Tibial nerve (tissue), 4 donors: ENCODE results near the gene DNTT.

Experiments used
- CTCF ChIP-seq, 5 experiments: fragments of 200-600 bp in 3 of 5; fragments of 450-650 bp in 2 of 5; sonication (generic) in 3 of 5; IDR thresholded peaks; one replicate each; pipeline ENCODE4 v1.5.1; 2016 to 2019; ENCODE audit warnings: antibody characterized with exemption in 5 of 5, mild to moderate bottlenecking in 3 of 5, moderate library complexity in 2 of 5
- EP300 ChIP-seq, 2 donors: sonication (generic); formaldehyde crosslinking; IDR thresholded peaks; one replicate each; pipeline ENCODE4 v1.6.1; 2017; ENCODE audit warnings: antibody characterized with exemption in 2 of 2, mild to moderate bottlenecking in 1 of 2
- POLR2A ChIP-seq, 2 donors: fragments of 450-650 bp; IDR thresholded peaks; one replicate each; pipeline ENCODE4 v1.6.1; 2017; ENCODE audit warnings: antibody characterized with exemption in 2 of 2, mild to moderate bottlenecking in 2 of 2, moderate library complexity in 2 of 2

- TF ChIP-seq POLR2A (IDR thresholded peaks at IDR 0.05) (no peak), CTCF (IDR thresholded peaks at IDR 0.05) (no peak), EP300 (IDR thresholded peaks at IDR 0.05) (no peak)
Measured at GRCh38 chr10:96299383-96299782, 4.9 kb upstream of the DNTT start.
